Liver (tissue), 9 donors: ENCODE data around the gene CBR1. TPM values are rescaled to one million over a fixed set of nuclear protein-coding genes. Genes with fewer than 3 reads are reported as not detected.

ENCODE experiments used
- DNase-seq: peaks from one replicate; pipeline ENCODE4 v3.0.0-alpha.2; 2017; ENCODE audit warnings: low spot score
- H3K27ac ChIP-seq, 2 donors: one replicate each; pipeline ENCODE4 v1.7.0; 2013; ENCODE audit warnings: inconsistent platforms in 2 of 2, low read length in 2 of 2, control low read depth in 1 of 2, low read depth in 1 of 2, mild to moderate bottlenecking in 1 of 2
- H3K27me3 ChIP-seq, 4 donors: one replicate each; pipeline versions ENCODE4 v1.6.1 to v1.7.0; 2013; ENCODE audit warnings: low read length in 3 of 4, inconsistent platforms in 1 of 4, mild to moderate bottlenecking in 1 of 4, moderate library complexity in 1 of 4; ENCODE audit not compliant: control insufficient read depth in 4 of 4, insufficient read depth in 4 of 4
- H3K36me3 ChIP-seq, 4 donors: one replicate each; pipeline versions ENCODE4 v1.6.1 to v1.7.0; 2013; ENCODE audit warnings: low read length in 3 of 4, mild to moderate bottlenecking in 3 of 4, low read depth in 1 of 4, moderate library complexity in 1 of 4; ENCODE audit not compliant: control insufficient read depth in 4 of 4, insufficient read depth in 3 of 4
- H3K4me1 ChIP-seq, 4 donors: one replicate each; pipeline versions ENCODE4 v1.6.1 to v1.7.0; 2013; ENCODE audit warnings: low read length in 3 of 4, mild to moderate bottlenecking in 3 of 4, moderate library complexity in 1 of 4; ENCODE audit not compliant: control insufficient read depth in 4 of 4, insufficient read depth in 4 of 4
- H3K4me3 ChIP-seq, 3 donors: one replicate each; pipeline versions ENCODE4 v1.6.1 to v1.7.0; 2013; ENCODE audit warnings: low read length in 3 of 3, control low read depth in 1 of 3, low read depth in 1 of 3, mild to moderate bottlenecking in 1 of 3
- H3K9ac ChIP-seq, 2 donors: one replicate each; pipeline ENCODE4 v1.7.0; 2013; ENCODE audit warnings: low read length in 2 of 2, mild to moderate bottlenecking in 2 of 2, moderate library complexity in 2 of 2, control low read depth in 1 of 2, low read depth in 1 of 2
- H3K9me3 ChIP-seq, 4 donors: one replicate each; pipeline versions ENCODE4 v1.6.1 to v1.7.0; 2013; ENCODE audit warnings: low read length in 3 of 4; ENCODE audit not compliant: control insufficient read depth in 4 of 4
- EGR1 ChIP-seq, 2 donors: IDR thresholded peaks; 2 replicates each; pipeline ENCODE4 v1.6.1; 2016 to 2018; ENCODE audit warnings: antibody characterized with exemption in 2 of 2, low read depth in 2 of 2
- FOXA1 ChIP-seq: IDR thresholded peaks from 2 replicates; pipeline ENCODE4 v1.6.1; 2016; ENCODE audit warnings: antibody characterized with exemption
- FOXA2 ChIP-seq: IDR thresholded peaks from 2 replicates; pipeline ENCODE4 v1.6.1; 2016; ENCODE audit warnings: antibody characterized with exemption
- GABPA ChIP-seq, 2 donors: IDR thresholded peaks in 1 of 2; conservative IDR thresholded peaks in 1 of 2; 2 replicates each; pipeline ENCODE4 v1.6.1; 2016; ENCODE audit warnings: antibody characterized with exemption in 2 of 2, mild to moderate bottlenecking in 1 of 2, moderate library complexity in 1 of 2
- HNF4A ChIP-seq, 2 donors: conservative IDR thresholded peaks; 2 replicates each; pipeline ENCODE4 v1.6.1; 2016; ENCODE audit warnings: antibody characterized with exemption in 2 of 2, mild to moderate bottlenecking in 2 of 2
- JUND ChIP-seq, 2 donors: IDR thresholded peaks; 2 replicates each; pipeline ENCODE4 v1.6.1; 2016; ENCODE audit warnings: antibody characterized with exemption in 2 of 2
- RAD21 ChIP-seq, 2 donors: IDR thresholded peaks; 2 replicates each; pipeline ENCODE4 v1.6.1; 2016; ENCODE audit warnings: antibody characterized with exemption in 2 of 2, mild to moderate bottlenecking in 2 of 2
- REST ChIP-seq: IDR thresholded peaks from 2 replicates; pipeline ENCODE4 v1.6.1; 2016; ENCODE audit warnings: antibody characterized with exemption, mild to moderate bottlenecking
- RXRA ChIP-seq, 2 donors: IDR thresholded peaks; 2 replicates each; pipeline ENCODE4 v1.6.1; 2017 to 2018; ENCODE audit warnings: antibody characterized with exemption in 2 of 2, mild to moderate bottlenecking in 1 of 2
- SP1 ChIP-seq: IDR thresholded peaks from 2 replicates; pipeline ENCODE4 v1.6.1; 2018; ENCODE audit warnings: antibody characterized with exemption, mild to moderate bottlenecking
- YY1 ChIP-seq: IDR thresholded peaks from 2 replicates; pipeline ENCODE4 v1.6.1; 2016; ENCODE audit warnings: antibody characterized with exemption, mild to moderate bottlenecking
- ZBTB33 ChIP-seq: IDR thresholded peaks from 2 replicates; pipeline ENCODE4 v1.6.1; 2016; ENCODE audit warnings: antibody characterized with exemption
- WGBS: extraction: QIAGEN DNeasy Blood & Tissue Kit; methylation state at CpG from one replicate; pipeline ENCODE4 v1.1.7; 2013; 5-methylcytosine and 5-hydroxymethylcytosine counted together
- polyA plus RNA-seq, 2 donors: library from polyadenylated mRNA; stranded (reverse) in 1 of 2; unstranded in 1 of 2; fragments of 200-250 nt in 1 of 2; fragments of >200 nt in 1 of 2; fragmentation: Nextera tagmentation in 1 of 2; extraction: Ambion mirVana in 1 of 2; gene quantifications; one replicate each; pipeline versions ENCODE4 v1.2.1 to v1.2.3, GENCODE V29; 2013 to 2015
- total RNA-seq, 2 donors: library from RNA; depleted of rRNA; stranded (reverse); fragments of >200 nt; gene quantifications; one replicate each; pipeline ENCODE4 v1.2.3, GENCODE V29; 2014
- TF ChIP-seq, protein P1 (sequence below): fragments of 150-350 bp; IDR thresholded peaks from 2 replicates; pipeline ENCODE4 v1.5.1; 2017; ENCODE audit warnings: improper control_type of control experiment, low read depth, low read length; ENCODE audit not compliant: missing input control
- TF ChIP-seq, protein P2 (sequence below): IDR thresholded peaks from 2 replicates; pipeline ENCODE4 v1.6.1; 2016; ENCODE audit warnings: antibody characterized with exemption
- donor health status: healthy.
- donor health status: healthy.
- donor health status: healthy.
- donor health status: healthy.
- donor health status: healthy.

Gene CBR1
- total and polyA plus RNA-seq, 4 donors, result 94.2 to 218 (median 178) TPM

- no peak overlapping the region for H3K27ac ChIP-seq
- no peak overlapping the region for H3K9ac ChIP-seq
- H3K9me3 ChIP-seq, result no peaks in the 10 kb centered on the region
- no peaks in the 10 kb centered on the region for H3K36me3 ChIP-seq
- 76% methylated on average over 6 of the region's 6 CpGs for WGBS
- no peaks in the 10 kb centered on the region for H3K27me3 ChIP-seq
- TF ChIP-seq JUND (IDR thresholded peaks at IDR 0.05) (no peak), SP1 (no peak), RXRA (IDR thresholded peaks at IDR 0.05) (no peak), FOXA2 (no peak)
- TF ChIP-seq, protein P1, sequence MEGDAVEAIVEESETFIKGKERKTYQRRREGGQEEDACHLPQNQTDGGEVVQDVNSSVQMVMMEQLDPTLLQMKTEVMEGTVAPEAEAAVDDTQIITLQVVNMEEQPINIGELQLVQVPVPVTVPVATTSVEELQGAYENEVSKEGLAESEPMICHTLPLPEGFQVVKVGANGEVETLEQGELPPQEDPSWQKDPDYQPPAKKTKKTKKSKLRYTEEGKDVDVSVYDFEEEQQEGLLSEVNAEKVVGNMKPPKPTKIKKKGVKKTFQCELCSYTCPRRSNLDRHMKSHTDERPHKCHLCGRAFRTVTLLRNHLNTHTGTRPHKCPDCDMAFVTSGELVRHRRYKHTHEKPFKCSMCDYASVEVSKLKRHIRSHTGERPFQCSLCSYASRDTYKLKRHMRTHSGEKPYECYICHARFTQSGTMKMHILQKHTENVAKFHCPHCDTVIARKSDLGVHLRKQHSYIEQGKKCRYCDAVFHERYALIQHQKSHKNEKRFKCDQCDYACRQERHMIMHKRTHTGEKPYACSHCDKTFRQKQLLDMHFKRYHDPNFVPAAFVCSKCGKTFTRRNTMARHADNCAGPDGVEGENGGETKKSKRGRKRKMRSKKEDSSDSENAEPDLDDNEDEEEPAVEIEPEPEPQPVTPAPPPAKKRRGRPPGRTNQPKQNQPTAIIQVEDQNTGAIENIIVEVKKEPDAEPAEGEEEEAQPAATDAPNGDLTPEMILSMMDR, result no peak
- H3K4me3 ChIP-seq, result no peak overlapping the region
- no peak for DNase-seq
- H3K4me1 ChIP-seq, result no peaks in the 10 kb centered on the region
These were observed 47.3 kb upstream of the CBR1 start for GRCh38 chr21:36022427-36023091.

- Histone ChIP-seq H3K4me1 (no peaks in the 10 kb centered on the region), H3K4me3 (no peak overlapping the region), H3K27me3 (no peaks in the 10 kb centered on the region), H3K9me3 (no peaks in the 10 kb centered on the region), H3K27ac (no peak overlapping the region), H3K36me3 (no peaks in the 10 kb centered on the region), H3K9ac (no peak overlapping the region)
- no peak for DNase-seq
- TF ChIP-seq REST, result no peak
- TF ChIP-seq FOXA2, result no peak
- TF ChIP-seq, protein P1, result no peak
- TF ChIP-seq, protein P2, sequence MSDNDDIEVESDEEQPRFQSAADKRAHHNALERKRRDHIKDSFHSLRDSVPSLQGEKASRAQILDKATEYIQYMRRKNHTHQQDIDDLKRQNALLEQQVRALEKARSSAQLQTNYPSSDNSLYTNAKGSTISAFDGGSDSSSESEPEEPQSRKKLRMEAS, result no peak
- no peak for TF ChIP-seq YY1
- TF ChIP-seq EGR1 (IDR thresholded peaks at IDR 0.05; ENCODE audit: low read depth in 2 of 2), result no peak
- TF ChIP-seq ZBTB33, result no peak
- no peak for TF ChIP-seq FOXA1
- TF ChIP-seq HNF4A (conservative IDR thresholded peaks at IDR 0.05), result no peak
- no peak for TF ChIP-seq RAD21 (IDR thresholded peaks at IDR 0.05)
- no peak for TF ChIP-seq GABPA (IDR thresholded peaks at IDR 0.05 in 1 of 2, conservative IDR thresholded peaks at IDR 0.05 in 1 of 2)
- 80% methylated on average over 3 of the region's 3 CpGs for WGBS
These were observed 46.7 kb upstream of the CBR1 start for GRCh38 chr21:36023092-36023480.
